ENCODE data around the gene POMC. TPM values are rescaled to one million over a fixed set of nuclear protein-coding genes. Genes with fewer than 3 reads are reported as not detected.

The POMC gene
- polyA plus RNA-seq, 1 experiment, result 0.43 TPM

GRCh38 chr2:25188405-25188804, 20.0 kb upstream of the POMC start:
- H3K27me3 ChIP-seq (ENCODE audit: control insufficient read depth, insufficient read depth, low read length), result peaks cover 5% of the 10 kb centered on the region

GRCh38 chr2:25187729-25188350, 19.5 kb upstream of the POMC start:
- Histone ChIP-seq H3K27me3 (ENCODE audit: control insufficient read depth, insufficient read depth, low read length) (peaks cover 5% of the 10 kb centered on the region), H3K4me3 (ENCODE audit: low read depth, low read length) (no peak overlapping the region), H3K36me3 (ENCODE audit: control insufficient read depth, insufficient read depth, low read length) (no peaks in the 10 kb centered on the region)
- TF ChIP-seq, protein P1, sequence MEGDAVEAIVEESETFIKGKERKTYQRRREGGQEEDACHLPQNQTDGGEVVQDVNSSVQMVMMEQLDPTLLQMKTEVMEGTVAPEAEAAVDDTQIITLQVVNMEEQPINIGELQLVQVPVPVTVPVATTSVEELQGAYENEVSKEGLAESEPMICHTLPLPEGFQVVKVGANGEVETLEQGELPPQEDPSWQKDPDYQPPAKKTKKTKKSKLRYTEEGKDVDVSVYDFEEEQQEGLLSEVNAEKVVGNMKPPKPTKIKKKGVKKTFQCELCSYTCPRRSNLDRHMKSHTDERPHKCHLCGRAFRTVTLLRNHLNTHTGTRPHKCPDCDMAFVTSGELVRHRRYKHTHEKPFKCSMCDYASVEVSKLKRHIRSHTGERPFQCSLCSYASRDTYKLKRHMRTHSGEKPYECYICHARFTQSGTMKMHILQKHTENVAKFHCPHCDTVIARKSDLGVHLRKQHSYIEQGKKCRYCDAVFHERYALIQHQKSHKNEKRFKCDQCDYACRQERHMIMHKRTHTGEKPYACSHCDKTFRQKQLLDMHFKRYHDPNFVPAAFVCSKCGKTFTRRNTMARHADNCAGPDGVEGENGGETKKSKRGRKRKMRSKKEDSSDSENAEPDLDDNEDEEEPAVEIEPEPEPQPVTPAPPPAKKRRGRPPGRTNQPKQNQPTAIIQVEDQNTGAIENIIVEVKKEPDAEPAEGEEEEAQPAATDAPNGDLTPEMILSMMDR (IDR thresholded peaks at IDR 0.05; ENCODE audit: insufficient read depth, low read depth, low read length), result no peak
- no peak for DNase-seq (ENCODE audit: low read depth)
- POLR2A ChIA-PET, result no interaction called here
- CTCF ChIA-PET, result interaction anchor here (1.0 kb wide), 1 partner anchor 212 kb away, joined by 3 read pairs; no protein-coding TSS in a partner anchor

More at GRCh38 chr2:25188405-25188804, 20.0 kb upstream of the POMC start:
- ChIA-PET POLR2A (no interaction called here), CTCF (no interaction called here)
- no peaks in the 10 kb centered on the region for H3K36me3 ChIP-seq (ENCODE audit: control insufficient read depth, insufficient read depth, low read length)
- no peak for DNase-seq (ENCODE audit: low read depth)
- no peak overlapping the region for H3K4me3 ChIP-seq (ENCODE audit: low read depth, low read length)
- TF ChIP-seq, protein P1 (IDR thresholded peaks at IDR 0.05; ENCODE audit: insufficient read depth, low read depth, low read length), result no peak

- CTCF ChIA-PET, result interaction anchor here (2.4 kb wide), 1 partner anchor 12 kb away, joined by 7 read pairs; no protein-coding TSS in a partner anchor
- POLR2A ChIA-PET, result no interaction called here
- peaks cover 2% of the 10 kb centered on the region; the same call in 1 of the 2 replicates for H3K27me3 ChIP-seq (ENCODE audit: control insufficient read depth, insufficient read depth, low read length)
- TF ChIP-seq, protein P1 (IDR thresholded peaks at IDR 0.05; ENCODE audit: insufficient read depth, low read depth, low read length), result no peak
- no peak for DNase-seq (ENCODE audit: low read depth)
- no peak overlapping the region for H3K4me3 ChIP-seq (ENCODE audit: low read depth, low read length)
- H3K36me3 ChIP-seq (ENCODE audit: control insufficient read depth, insufficient read depth, low read length), result no peaks in the 10 kb centered on the region
Observed at GRCh38 chr2:25184254-25184653, 15.9 kb upstream of the POMC start.

DNA sequence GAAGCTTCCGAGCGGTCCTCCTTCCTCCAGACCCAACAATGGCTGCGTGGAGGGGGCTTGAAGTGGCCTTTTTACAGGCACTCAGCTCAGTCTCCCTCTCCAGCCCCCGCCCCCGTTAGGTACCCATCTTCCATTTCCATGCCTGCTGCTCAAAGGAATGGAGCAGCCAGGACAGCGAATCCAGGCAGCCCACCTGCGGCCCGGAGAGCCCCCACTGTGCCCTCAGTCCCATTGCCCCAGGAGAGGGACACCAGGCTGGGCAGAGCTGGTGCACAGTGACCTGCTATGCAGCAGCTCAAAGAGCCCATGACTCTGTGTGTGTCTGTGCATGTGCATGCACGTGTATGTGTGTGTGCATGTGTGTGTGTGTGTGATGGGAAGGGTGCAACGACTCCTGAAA, 10.6 kb upstream of the POMC start:
- ChIA-PET POLR2A (no interaction called here), CTCF (interaction anchor here (0.7 kb wide), 1 partner anchor 16 kb away, joined by 3 read pairs; no protein-coding TSS in a partner anchor)
- no peaks in the 10 kb centered on the region for H3K36me3 ChIP-seq (ENCODE audit: control insufficient read depth, insufficient read depth, low read length)
- DNase-seq (ENCODE audit: low read depth), result no peak
- TF ChIP-seq, protein P1 (IDR thresholded peaks at IDR 0.05; ENCODE audit: insufficient read depth, low read depth, low read length), result no peak
- H3K27me3 ChIP-seq (ENCODE audit: control insufficient read depth, insufficient read depth, low read length), result peaks cover 8% of the 10 kb centered on the region
- H3K4me3 ChIP-seq (ENCODE audit: low read depth, low read length), result no peak overlapping the region

DNA sequence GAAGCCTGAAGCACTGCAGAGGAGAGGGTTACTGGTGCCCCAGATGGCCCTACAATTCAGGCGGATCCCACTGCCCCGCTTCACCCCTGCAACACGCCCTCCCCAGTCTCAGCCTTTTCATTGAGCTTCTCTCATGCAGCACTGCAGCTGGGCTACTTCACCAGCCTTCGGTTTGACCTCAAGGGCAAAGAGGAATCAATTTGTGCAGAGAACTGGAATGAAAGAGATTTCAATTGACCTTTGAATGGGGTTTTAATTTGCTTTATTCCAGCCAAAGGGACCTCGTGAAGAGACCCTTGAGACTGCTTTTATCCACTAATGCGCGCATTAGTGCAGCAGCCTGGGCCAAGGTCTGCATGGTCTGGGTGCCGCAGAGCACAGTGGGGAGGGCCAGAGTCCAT, 8.8 kb upstream of the POMC start:
- peaks cover 8% of the 10 kb centered on the region for H3K27me3 ChIP-seq (ENCODE audit: control insufficient read depth, insufficient read depth, low read length)
- ChIA-PET POLR2A (no interaction called here), CTCF (interaction anchor here (0.8 kb wide), 1 partner anchor 11 kb away, joined by 3 read pairs; no protein-coding TSS in a partner anchor)

More for the DNA sequence above, 8.8 kb upstream of the POMC start:
- no peak for DNase-seq (ENCODE audit: low read depth)
- no peak overlapping the region for H3K4me3 ChIP-seq (ENCODE audit: low read depth, low read length)
- TF ChIP-seq, protein P1 (IDR thresholded peaks at IDR 0.05; ENCODE audit: insufficient read depth, low read depth, low read length), result no peak
- no peaks in the 10 kb centered on the region for H3K36me3 ChIP-seq (ENCODE audit: control insufficient read depth, insufficient read depth, low read length)
